PC-9 (cell line): Measurements from ENCODE around the gene CBX8. TPM values are rescaled to one million over a fixed set of nuclear protein-coding genes. Genes with fewer than 3 reads are reported as not detected.

Experiments
- BruUV-seq: library from RNA; stranded (reverse); fragments of 400-500 nt; replicated peaks from 2 replicates; lab custom pipeline; 2021; lab: Mats Ljungman, UMichigan
- CTCF ChIA-PET: fragments of 300-600 bp; sonication (Branson Sonifier 250); formaldehyde crosslinking; loops from one replicate; lab custom pipeline; 2022; ENCODE audit warnings: antibody characterized with exemption; lab: Charles Lee
- POLR2A ChIA-PET: fragments of 300-600 bp; sonication (Branson Sonifier 250); formaldehyde crosslinking; loops from one replicate; lab custom pipeline; 2022; ENCODE audit warnings: antibody characterized with exemption; ENCODE audit not compliant: unreplicated experiment; lab: Charles Lee
- DNase-seq, 2 experiments: peaks; one replicate each; pipeline versions ENCODE4 v3.0.0 to v3.0.0-alpha.2; 2015 to 2022; ENCODE audit warnings: mixed read lengths in 1 of 2
- H2AFZ ChIP-seq: fragments of 200-600 bp; sonication (generic); 2 replicates; pipeline ENCODE4 v1.8.1; 2017; ENCODE audit warnings: antibody characterized with exemption
- H3F3A ChIP-seq: fragments of 200-600 bp; sonication (generic); 2 replicates; pipeline ENCODE4 v1.8.1; 2017; ENCODE audit warnings: antibody characterized with exemption, mild to moderate bottlenecking, low read depth; ENCODE audit not compliant: insufficient read depth
- H3K27ac ChIP-seq: fragments of 200-600 bp; sonication (generic); 2 replicates; pipeline ENCODE4 v1.6.1; 2016; ENCODE audit warnings: mixed run types
- H3K27me3 ChIP-seq: fragments of 200-600 bp; sonication (generic); 2 replicates; pipeline ENCODE4 v1.6.1; 2016; ENCODE audit warnings: low read depth, mixed run types; ENCODE audit not compliant: insufficient read depth
- H3K36me3 ChIP-seq: fragments of 200-600 bp; sonication (generic); 2 replicates; pipeline ENCODE4 v1.6.1; 2016; ENCODE audit warnings: low read depth, mixed run types
- H3K4me1 ChIP-seq: fragments of 200-600 bp; sonication (generic); replicated peaks from 2 replicates; pipeline ENCODE4 v1.6.1; 2016; ENCODE audit warnings: mixed run types; ENCODE audit not compliant: insufficient read depth
- H3K4me2 ChIP-seq: fragments of 200-600 bp; sonication (generic); 2 replicates; pipeline ENCODE4 v1.6.1; 2017; ENCODE audit warnings: mixed run types
- H3K4me3 ChIP-seq: fragments of 200-600 bp; sonication (generic); 2 replicates; pipeline ENCODE4 v1.6.1; 2016; ENCODE audit warnings: mixed run types
- H3K79me2 ChIP-seq: fragments of 200-600 bp; sonication (generic); 2 replicates; pipeline ENCODE4 v1.6.1; 2017; ENCODE audit warnings: low read depth, mixed run types
- H3K9me2 ChIP-seq: fragments of 200-600 bp; sonication (generic); 2 replicates; pipeline ENCODE4 v1.8.1; 2017; ENCODE audit warnings: mild to moderate bottlenecking; ENCODE audit not compliant: insufficient read depth
- H3K9me3 ChIP-seq: fragments of 200-600 bp; sonication (generic); 2 replicates; pipeline ENCODE4 v1.8.1; 2016; ENCODE audit warnings: low read depth; ENCODE audit not compliant: insufficient read depth
- H4K20me1 ChIP-seq: fragments of 200-600 bp; sonication (generic); 2 replicates; pipeline ENCODE4 v1.8.1; 2017; ENCODE audit not compliant: insufficient read depth
- CTCF ChIP-seq: fragments of 200-600 bp; sonication (generic); conservative IDR thresholded peaks from 2 replicates; pipeline ENCODE4 v1.6.1; 2017; ENCODE audit warnings: mixed run types, antibody characterized with exemption, mild to moderate bottlenecking, moderate library complexity
- EZH2 ChIP-seq: fragments of 200-600 bp; sonication (generic); IDR thresholded peaks from 2 replicates; pipeline ENCODE4 v1.8.0; 2017; ENCODE audit warnings: antibody characterized with exemption, low read depth
- intact Hi-C: fragments of 100-400 bp; cut with micrococcal nuclease; formaldehyde crosslinking; loops from one replicate; pipeline ENCODE4 v1.10.0; 2022; ENCODE audit not compliant: unreplicated experiment
- total RNA-seq: library from RNA; stranded (reverse); gene quantifications from 2 replicates; pipeline ENCODE4 v1.2.3, GENCODE V29; 2021

Gene CBX8
- total RNA-seq, 1 experiment from 2014 or later, result 14.2 TPM

- ChIA-PET CTCF (interaction anchor here (0.7 kb wide), 1 partner anchor 30 kb away, joined by 9 read pairs; the partner anchor contains the start of gene CBX4), POLR2A (no interaction called here)
- Histone ChIP-seq H3K9me2 (no peaks in the 10 kb centered on the region), H2AFZ (no peak overlapping the region), H3K4me1 (peaks cover 35% of the 10 kb centered on the region; the same call in 1 of the 2 replicates), H3K27ac (no peak overlapping the region), H3K9me3 (no peaks in the 10 kb centered on the region), H3K4me3 (no peak overlapping the region), H3K4me2 (peak overlapping the region; percentile 47; the same call in 1 of the 2 replicates), H3K79me2 (no peaks in the 10 kb centered on the region), H3K27me3 (peaks cover 7% of the 10 kb centered on the region; the same call in 1 of the 2 replicates), H3F3A (peaks cover 17% of the 10 kb centered on the region; the same call in 1 of the 2 replicates), H3K36me3 (no peaks in the 10 kb centered on the region), H4K20me1 (no peaks in the 10 kb centered on the region)
- no peak for DNase-seq
- BruUV-seq, result no TSS peak
- intact Hi-C loops, result loop anchor here (2.0 kb wide), 1 partner anchor 179 kb away; no protein-coding TSS in a partner anchor
- TF ChIP-seq EZH2 (no peak), CTCF (no peak)
These were observed 12.8 kb upstream of the CBX8 start for GRCh38 chr17:79809530-79810129.

DNA sequence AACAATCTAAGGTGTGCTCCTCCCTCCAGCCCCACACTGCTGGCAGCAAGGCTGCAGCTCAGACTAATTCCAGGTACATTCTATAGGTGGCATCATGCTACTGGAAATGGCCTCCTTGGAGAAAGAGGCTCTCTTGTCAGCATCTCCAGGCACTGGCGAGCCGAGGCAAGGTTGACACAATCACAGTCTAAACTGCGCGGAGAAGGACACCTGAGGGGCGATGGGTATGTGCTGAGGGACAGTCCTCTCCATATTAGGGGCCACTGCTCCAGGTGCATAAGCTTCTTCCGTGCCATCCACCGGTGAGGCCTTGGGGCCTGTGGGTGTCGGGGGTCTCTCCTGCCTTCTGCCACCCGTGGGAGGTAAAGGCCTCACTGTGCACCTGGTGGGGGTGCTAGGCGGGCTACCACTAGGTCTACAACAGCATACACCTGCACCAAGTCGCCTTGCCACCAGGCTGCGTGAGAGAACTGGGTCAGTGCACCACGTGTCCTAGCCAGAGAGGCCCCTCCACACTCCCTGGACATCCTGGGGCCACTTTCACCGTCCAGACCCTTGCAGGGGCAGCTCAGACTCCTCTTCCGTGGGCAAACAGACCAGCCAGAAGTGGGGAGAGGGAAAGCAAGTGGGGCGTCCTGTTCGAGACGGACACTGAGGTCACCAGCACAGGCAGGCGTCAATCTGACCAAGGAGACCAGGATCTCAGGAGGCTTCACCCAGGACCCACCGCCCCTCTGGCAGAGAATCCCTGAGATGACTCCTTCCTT lies 12.1 kb upstream of the CBX8 start:
- ChIA-PET CTCF (interaction anchor here (0.8 to 1.2 kb wide), 5 partner anchors 31 to 185 kb away, joined by 3 to 4 read pairs (median 3); partner anchors contain the start of gene CBX4), POLR2A (interaction anchor here (0.6 to 0.7 kb wide), 3 partner anchors 24 to 117 kb away, joined by 5 to 22 read pairs (median 5); no protein-coding TSS in a partner anchor)
- no peaks in the 10 kb centered on the region for H3K9me2 ChIP-seq
- H3K79me2 ChIP-seq, result no peaks in the 10 kb centered on the region
- peaks cover 10% of the 10 kb centered on the region; the same call in 1 of the 2 replicates for H3K27me3 ChIP-seq
- H3K36me3 ChIP-seq, result no peaks in the 10 kb centered on the region
- H3K4me2 ChIP-seq, result no peak overlapping the region
- no peak overlapping the region for H3K4me3 ChIP-seq
- peaks cover 29% of the 10 kb centered on the region; the same call in 1 of the 2 replicates for H3K4me1 ChIP-seq
- BruUV-seq, result TSS peak; percentile 53
- no peak for TF ChIP-seq EZH2
- TF ChIP-seq CTCF, result peak; percentile 66
- no peak overlapping the region for H3K27ac ChIP-seq
- no peaks in the 10 kb centered on the region for H4K20me1 ChIP-seq
- intact Hi-C loops, result loop anchor here (1.0 to 2.0 kb wide), 2 partner anchors 107 to 180 kb away; no protein-coding TSS in a partner anchor
- no peak overlapping the region for H2AFZ ChIP-seq
- DNase-seq, result peak; percentile 61 to 70
- peaks cover 13% of the 10 kb centered on the region; the same call in 1 of the 2 replicates for H3F3A ChIP-seq
- no peaks in the 10 kb centered on the region for H3K9me3 ChIP-seq
